Measurements from ENCODE around the gene GRIN2D.

DNA sequence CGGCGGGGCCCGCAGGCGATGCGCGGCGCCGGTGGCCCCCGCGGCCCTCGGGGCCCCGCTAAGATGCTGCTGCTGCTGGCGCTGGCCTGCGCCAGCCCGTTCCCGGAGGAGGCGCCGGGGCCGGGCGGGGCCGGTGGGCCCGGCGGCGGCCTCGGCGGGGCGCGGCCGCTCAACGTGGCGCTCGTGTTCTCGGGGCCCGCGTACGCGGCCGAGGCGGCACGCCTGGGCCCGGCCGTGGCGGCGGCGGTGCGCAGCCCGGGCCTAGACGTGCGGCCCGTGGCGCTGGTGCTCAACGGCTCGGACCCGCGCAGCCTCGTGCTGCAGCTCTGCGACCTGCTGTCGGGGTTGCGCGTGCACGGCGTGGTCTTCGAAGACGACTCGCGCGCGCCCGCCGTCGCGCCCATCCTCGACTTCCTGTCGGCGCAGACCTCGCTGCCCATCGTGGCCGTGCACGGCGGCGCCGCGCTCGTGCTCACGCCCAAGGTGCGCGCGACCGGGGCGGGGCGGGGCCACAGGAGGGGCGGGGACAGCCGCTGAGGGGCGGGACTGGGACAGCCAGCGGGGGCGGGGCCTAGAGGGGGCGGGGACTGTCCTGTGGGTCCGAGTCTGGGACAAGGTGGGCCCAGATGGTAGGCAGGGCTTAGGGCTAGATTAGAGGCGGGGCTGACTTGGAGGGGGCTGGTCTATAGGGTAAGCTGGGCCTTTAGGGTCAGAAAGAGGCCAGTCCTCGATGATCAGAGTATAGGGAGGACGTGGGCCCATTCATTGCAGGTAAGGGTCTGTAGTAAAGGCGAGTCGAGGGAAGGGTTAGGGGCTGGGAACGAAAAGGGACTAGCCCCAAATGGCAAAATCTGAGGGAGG is 5.1 kb downstream of the GRIN2D start:
- TF ChIP-seq, protein P1, sequence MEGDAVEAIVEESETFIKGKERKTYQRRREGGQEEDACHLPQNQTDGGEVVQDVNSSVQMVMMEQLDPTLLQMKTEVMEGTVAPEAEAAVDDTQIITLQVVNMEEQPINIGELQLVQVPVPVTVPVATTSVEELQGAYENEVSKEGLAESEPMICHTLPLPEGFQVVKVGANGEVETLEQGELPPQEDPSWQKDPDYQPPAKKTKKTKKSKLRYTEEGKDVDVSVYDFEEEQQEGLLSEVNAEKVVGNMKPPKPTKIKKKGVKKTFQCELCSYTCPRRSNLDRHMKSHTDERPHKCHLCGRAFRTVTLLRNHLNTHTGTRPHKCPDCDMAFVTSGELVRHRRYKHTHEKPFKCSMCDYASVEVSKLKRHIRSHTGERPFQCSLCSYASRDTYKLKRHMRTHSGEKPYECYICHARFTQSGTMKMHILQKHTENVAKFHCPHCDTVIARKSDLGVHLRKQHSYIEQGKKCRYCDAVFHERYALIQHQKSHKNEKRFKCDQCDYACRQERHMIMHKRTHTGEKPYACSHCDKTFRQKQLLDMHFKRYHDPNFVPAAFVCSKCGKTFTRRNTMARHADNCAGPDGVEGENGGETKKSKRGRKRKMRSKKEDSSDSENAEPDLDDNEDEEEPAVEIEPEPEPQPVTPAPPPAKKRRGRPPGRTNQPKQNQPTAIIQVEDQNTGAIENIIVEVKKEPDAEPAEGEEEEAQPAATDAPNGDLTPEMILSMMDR (IDR thresholded peaks at IDR 0.05; ENCODE audit: poor library complexity, severe bottlenecking): no peak
- TF ChIP-seq EZH2 (IDR thresholded peaks at IDR 0.05; ENCODE audit: borderline replicate concordance, insufficient read depth, low read length, poor library complexity, severe bottlenecking): no peak
- TF ChIP-seq RAD21 (conservative IDR thresholded peaks at IDR 0.05): no peak
